ENCODE data around the gene FBXL20.
"Not testable (repeated sequence)": the region's sequence is repeated elsewhere in the genome, so short reads cannot be mapped to it uniquely, and the experiment has no call there.

FBXL20 gene

DNA sequence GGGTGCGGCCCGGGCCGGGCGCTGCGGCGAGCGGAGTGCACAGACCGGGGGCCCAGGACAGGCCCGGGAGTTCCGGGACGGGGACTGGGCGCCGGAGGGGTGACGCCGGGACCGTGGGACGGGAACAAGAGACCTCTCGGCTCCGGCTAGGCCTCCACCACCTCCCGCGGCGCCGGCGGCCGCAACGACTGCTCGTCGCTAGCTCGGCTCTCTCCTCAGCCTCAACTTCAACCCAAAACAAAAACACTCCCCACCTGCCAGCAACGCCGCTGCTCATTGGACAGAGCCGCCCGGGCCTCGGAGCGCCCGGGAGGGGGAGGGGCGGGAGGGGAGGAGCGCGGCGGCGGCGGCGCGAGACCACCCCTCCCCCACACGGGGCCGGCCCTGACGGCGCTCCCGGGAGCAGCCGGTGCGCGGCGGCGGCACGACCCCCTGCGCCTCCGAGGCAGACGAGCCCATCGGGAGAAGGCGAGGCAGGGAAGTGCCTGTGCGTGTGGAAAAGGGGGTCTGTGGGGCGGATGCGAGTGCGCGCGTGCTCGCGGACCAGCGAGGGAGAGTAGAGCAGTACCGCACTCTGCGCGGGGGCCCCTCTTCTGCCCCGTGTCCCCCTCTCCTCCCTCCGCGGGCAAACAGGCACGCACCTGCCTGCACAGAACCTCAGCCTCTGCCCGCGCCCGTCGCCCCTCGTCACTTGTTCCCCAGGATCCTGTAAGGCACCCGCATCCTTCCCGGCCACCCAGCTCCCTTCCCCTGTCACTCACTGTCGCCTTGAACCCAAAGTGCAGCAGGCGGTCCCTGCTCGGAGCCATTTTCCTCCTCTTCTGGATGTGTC, at the start of gene FBXL20:
TSS of gene FBXL20 (minus strand) at position 215 of the 832 bp plus-strand sequence. CDS start 224 bp downstream, outside the sequence.
- DNase-seq (ENCODE audit: low read depth): peak; percentile 87

- peak; percentile 87 for DNase-seq (ENCODE audit: low read depth)
Measured at GRCh38 chr17:39450847-39451581, 49.6 kb upstream of the FBXL20 start, which contains the start of gene MED1. MED1 (minus strand) TSS chr17:39451263; CDS start chr17:39451062, 201 bp downstream.

- no peak for DNase-seq (ENCODE audit: low read depth)
Measured at GRCh38 chr17:39450051-39450450, 48.6 kb upstream of the FBXL20 start.

GRCh38 chr17:39447561-39447960, 46.1 kb upstream of the FBXL20 start:
- DNase-seq (ENCODE audit: low read depth): no peak

DNA sequence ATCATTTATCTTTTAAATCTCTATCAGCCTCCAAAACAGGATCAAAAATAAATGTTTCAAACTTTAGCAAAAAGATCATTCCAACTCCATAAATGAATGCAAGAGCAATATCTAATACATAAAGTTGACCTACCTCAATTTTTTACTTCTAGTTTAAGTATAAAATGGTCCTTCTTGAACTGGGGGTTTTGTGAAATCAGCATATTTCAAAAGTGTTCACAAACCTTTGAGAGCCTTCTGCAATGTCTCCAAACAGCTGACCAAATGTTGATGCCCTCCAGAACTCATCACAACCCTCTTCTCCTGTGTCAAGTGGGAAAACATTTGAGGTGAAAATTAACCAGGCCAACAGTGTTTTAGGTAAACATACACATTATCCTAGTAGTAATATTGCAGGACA, 41.9 kb upstream of the FBXL20 start:
- no peak for DNase-seq (ENCODE audit: low read depth)

DNA sequence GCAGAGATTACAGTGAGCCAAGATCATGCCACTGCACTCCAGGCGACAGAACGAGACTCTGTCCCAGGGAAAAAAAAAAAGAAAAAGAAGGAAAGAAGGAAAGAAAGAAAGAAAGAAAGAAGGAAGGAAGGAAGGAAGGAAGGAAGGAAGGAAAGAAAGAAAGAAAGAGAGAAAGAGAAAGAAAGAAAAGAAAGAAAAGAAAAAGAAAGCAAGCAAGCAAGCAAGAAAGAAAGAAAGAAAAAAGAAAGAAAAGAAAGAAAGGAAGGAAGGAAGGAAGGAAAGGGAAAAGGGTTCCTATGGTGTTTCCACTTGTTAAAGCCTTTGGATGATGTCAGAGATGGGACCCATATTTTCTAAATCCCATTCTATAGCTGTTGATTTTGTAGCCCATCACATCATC, 38.4 kb upstream of the FBXL20 start:
- not testable (repeated sequence) for DNase-seq (ENCODE audit: low read depth)

DNA sequence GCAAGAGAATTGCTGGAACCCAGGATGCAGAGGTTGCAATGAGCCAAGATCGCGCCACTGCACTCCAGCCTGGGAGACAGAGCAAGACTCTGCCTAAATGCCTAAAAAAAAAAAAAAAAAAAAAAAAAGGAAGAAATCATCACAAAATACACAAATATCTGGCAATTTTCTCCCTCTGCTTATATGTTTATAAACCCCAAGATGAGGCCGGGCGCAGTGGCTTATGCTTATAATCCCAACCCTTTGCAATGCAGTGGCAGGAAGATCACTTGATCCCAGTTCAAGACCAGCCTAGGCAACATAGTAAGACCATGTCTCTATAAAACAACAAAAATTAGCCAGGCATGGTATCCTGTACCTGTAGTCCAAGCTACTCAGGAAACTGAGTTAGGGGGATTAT, 28.2 kb upstream of the FBXL20 start:
- DNase-seq (ENCODE audit: low read depth): no peak

- DNase-seq (ENCODE audit: low read depth): no peak
Measured at GRCh38 chr17:39416141-39416540, 14.7 kb upstream of the FBXL20 start.

DNA sequence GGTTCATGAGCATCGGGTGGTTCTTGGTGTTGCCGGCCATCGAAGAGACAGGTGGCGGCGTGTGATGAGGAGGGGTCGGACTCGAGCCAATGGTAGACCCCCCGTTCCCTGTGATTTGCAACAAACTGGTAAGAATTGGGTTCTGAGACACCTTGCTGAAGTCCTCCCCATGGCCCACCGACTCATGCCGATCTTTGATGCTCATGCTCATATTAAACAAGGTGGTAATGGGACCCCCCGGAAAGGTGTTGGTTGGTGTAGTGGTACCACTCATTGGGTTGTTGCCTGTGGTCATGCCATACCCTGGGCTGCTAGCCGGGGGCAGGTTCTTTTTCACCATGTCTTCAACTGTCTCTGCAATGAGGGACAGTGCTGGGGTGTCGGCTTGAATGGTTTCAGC, 8.9 kb upstream of the FBXL20 start:
- no peak for DNase-seq (ENCODE audit: low read depth)

GRCh38 chr17:39408360-39408759, 6.9 kb upstream of the FBXL20 start:
- DNase-seq (ENCODE audit: low read depth): no peak

GRCh38 chr17:39406951-39407350, 5.5 kb upstream of the FBXL20 start:
- DNase-seq (ENCODE audit: low read depth): no peak

DNA sequence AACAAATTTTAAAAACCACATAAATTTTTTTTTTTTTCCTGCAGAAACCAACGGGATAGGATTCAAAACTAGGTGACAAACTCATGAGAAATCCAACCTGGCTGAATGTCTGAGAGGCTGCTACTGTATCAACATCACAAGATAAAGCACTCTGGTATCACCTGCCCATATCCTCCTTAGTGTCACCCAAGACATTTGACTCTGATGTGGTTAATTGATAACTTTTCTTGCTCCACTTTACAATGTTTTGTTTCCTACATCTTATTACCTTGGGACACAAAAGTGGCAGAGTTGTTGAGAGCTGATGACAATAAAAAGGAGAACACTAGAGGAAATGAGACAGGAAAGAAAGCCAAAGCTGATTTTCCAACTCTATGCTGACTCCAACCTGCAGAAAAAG, 4.0 kb upstream of the FBXL20 start:
- no peak for DNase-seq (ENCODE audit: low read depth)

- DNase-seq (ENCODE audit: low read depth): peak; percentile 8
Measured at GRCh38 chr17:39404542-39405378, 3.3 kb upstream of the FBXL20 start.

- DNase-seq (ENCODE audit: low read depth): no peak
Measured at GRCh38 chr17:39402890-39403605, 1.6 kb upstream of the FBXL20 start.

DNA sequence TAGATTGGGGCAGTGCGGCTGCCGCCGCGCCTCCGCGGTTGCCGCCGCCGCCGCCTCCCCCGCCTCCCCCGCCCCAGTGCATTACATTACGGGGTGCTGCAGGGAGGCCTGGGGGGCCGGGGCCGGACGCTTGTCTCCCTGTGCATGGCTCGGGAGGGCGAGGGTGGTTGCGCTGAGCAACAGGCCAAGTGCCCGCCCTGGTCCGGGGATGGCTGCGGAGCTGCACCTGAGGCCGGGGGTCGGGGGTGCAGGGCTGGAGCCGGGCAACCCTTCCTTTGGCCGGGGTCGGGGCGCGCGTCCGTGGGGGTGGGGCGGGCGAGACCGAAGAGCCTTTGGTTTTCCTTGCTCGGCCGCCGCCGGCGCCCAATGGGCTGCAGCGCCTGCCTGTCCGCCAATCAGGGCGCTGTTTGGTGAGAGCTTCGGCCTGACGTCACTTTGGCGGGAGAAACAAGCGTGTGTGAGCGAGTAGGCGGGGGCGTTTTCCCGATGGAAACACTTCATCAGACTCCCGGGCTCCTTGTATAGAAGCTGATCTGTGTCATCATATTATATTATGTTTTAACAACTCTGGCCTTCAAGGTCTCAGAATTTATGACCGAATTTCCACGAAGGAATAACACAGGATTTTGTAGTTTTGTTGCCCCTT, 941 bp upstream of the FBXL20 start:
- DNase-seq (ENCODE audit: low read depth): peak; percentile 77

- DNase-seq (ENCODE audit: low read depth): no peak
Measured at GRCh38 chr17:39400547-39401411, 647 bp downstream of the FBXL20 start.

GRCh38 chr17:39399791-39400190, 1.6 kb downstream of the FBXL20 start:
- no peak for DNase-seq (ENCODE audit: low read depth)

DNA sequence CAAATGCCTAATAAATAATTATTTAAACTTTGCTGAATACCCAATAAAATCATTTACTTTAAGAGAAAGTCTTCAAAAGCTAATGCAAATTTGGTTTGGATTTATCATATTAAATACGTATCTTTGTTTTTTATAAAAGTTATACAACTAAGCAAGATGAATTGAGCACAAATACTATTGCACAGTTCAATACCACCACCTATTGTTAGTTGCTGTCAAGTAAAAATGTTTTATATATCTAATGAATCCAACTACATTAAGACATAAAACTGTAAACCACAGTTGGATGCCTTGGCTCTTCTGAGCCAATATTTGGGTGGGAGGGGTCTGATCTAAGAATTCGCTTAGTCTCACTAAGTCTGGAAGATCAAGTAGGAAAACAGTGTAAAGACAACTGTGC, 7.7 kb downstream of the FBXL20 start:
- DNase-seq (ENCODE audit: low read depth): no peak

DNA sequence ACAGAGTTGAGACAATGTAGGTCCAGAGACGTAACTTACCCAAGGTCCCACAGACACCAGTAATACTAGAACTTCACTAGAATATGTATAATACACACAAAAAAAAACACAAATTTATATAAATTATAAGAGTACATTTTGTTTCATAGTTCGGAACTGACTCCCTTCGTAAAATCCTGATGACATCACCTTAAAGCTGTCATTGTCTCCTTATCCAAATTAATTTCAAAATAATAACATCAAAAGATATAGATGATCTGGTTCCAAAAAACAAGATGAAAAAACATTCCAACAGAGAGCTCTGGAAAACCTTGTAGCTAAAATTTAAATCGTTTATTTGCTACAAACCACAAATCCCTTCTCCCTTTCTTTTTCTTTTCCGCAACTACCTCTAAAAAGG, 10.0 kb downstream of the FBXL20 start:
- no peak for DNase-seq (ENCODE audit: low read depth)

DNA sequence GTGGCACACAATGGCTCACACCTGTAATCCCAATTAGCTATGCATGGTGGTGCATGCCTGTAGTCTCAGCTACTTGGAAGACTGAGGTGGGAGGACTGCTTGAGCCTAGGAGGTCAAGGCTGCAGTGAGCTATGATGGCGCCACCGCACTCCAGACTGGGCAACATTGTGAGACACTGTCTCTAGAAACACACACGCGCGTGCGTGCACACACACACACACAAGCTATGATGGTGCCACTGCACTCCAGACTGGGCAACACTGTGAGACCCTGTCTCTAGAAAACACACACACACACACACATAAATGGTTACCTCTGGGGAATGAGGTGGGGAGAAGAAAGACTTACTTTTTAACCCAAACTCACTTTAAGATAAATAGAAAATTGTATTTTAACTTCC, 16.4 kb downstream of the FBXL20 start:
- no peak for DNase-seq (ENCODE audit: low read depth)

Data from stimulated activated CD4-positive, alpha-beta T cell treated with anti-CD3 and anti-CD28 coated beads, Interleukin-2, amount 100 ng/mL, for 4 hours (primary cell).